Nephron (organoid): ENCODE data around the gene SLC39A10.
"Not testable (repeated sequence)": the region's sequence is repeated elsewhere in the genome, so short reads cannot be mapped to it uniquely, and the experiment has no call there.

Source experiments
- H3K27ac Mint-ChIP-seq, 3 experiments: 2 replicates each; pipeline ENCODE4 v1.8.0; 2020; ENCODE audit warnings: mixed read lengths in 3 of 3, mild to moderate bottlenecking in 2 of 3, moderate library complexity in 1 of 3
- H3K27me3 Mint-ChIP-seq: 2 replicates; pipeline ENCODE4 v1.8.0; 2021; ENCODE audit warnings: low read depth, mild to moderate bottlenecking, moderate library complexity, mixed read lengths
- H3K36me3 Mint-ChIP-seq: 2 replicates; pipeline ENCODE4 v1.8.0; 2020; ENCODE audit warnings: low read depth, mixed read lengths
- H3K4me1 Mint-ChIP-seq: 2 replicates; pipeline ENCODE4 v1.8.0; 2020; ENCODE audit warnings: mixed read lengths
- H3K4me3 Mint-ChIP-seq, 3 experiments: 2 replicates each; pipeline ENCODE4 v1.8.0; 2020; ENCODE audit warnings: mild to moderate bottlenecking in 3 of 3, mixed read lengths in 3 of 3, moderate library complexity in 2 of 3
- H3K9me3 Mint-ChIP-seq: 2 replicates; pipeline ENCODE4 v1.8.0; 2020; ENCODE audit warnings: mixed read lengths
- CTCF ChIP-seq, 3 experiments: fragments of 200-600 bp; sonication (generic); IDR thresholded peaks; one replicate each; pipeline ENCODE4 v1.5.0; 2021; ENCODE audit warnings: antibody characterized with exemption in 3 of 3; ENCODE audit not compliant: unreplicated experiment in 3 of 3

The SLC39A10 gene

GRCh38 chr2:195642027-195642678, 14.9 kb upstream of the SLC39A10 start:
- H3K27me3 Mint-ChIP-seq: no peaks in the 10 kb centered on the region
- no peak for TF ChIP-seq CTCF (IDR thresholded peaks at IDR 0.05; ENCODE audit: unreplicated experiment in 3 of 3)
- H3K36me3 Mint-ChIP-seq: no peaks in the 10 kb centered on the region
- H3K4me1 Mint-ChIP-seq: no peaks in the 10 kb centered on the region
- H3K9me3 Mint-ChIP-seq: no peaks in the 10 kb centered on the region
- peak overlapping the region; percentile 48 to 89 (median 58) for H3K27ac Mint-ChIP-seq
- no peak overlapping the region for H3K4me3 Mint-ChIP-seq

DNA sequence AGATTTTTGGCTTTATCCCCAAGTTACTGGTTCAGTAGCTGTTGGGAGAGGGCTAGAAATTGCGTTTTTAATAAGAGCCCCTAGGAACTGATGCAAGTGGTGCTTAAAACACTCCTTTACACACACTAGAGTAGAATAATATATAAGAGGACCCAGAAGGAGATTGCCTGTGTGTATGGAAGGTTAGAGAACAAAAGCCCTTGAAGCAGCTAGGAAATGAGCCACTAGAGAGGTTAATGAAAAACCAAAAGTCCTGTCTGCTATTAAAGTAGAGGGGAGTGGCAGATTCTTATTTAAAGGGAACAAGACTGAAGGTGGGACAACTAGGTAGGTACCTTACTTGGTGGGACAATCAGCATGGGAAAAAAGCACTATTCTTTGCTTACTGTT, 14.4 kb upstream of the SLC39A10 start:
- Mint-ChIP-seq H3K9me3 (no peaks in the 10 kb centered on the region), H3K4me1 (no peaks in the 10 kb centered on the region), H3K4me3 (no peak overlapping the region), H3K27ac (peak overlapping the region; percentile 48 to 89 (median 58)), H3K36me3 (no peaks in the 10 kb centered on the region), H3K27me3 (no peaks in the 10 kb centered on the region)
- no peak for TF ChIP-seq CTCF (IDR thresholded peaks at IDR 0.05; ENCODE audit: unreplicated experiment in 3 of 3)

DNA sequence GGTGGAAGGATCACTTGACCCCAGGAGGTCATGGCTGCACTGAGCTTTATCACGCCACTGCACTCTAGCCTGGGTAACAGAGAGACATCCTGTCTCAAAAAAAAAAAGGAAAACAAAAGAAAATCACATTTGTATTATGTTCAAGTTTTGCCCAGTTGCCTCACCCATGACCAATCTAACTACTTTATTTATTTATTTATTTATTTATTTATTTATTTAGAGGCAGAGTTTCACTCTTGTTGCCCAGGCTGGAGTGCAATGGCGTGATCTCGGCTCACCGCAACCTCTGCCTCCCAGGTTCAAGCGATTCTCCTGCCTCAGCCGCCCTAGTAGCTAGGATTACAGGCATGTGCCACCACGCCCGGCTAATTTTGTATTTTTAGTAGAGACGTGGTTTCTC, 12.3 kb upstream of the SLC39A10 start:
- H3K27me3 Mint-ChIP-seq, H3K27ac Mint-ChIP-seq, H3K4me3 Mint-ChIP-seq, H3K9me3 Mint-ChIP-seq, H3K4me1 Mint-ChIP-seq, H3K36me3 Mint-ChIP-seq: not testable (repeated sequence)

DNA sequence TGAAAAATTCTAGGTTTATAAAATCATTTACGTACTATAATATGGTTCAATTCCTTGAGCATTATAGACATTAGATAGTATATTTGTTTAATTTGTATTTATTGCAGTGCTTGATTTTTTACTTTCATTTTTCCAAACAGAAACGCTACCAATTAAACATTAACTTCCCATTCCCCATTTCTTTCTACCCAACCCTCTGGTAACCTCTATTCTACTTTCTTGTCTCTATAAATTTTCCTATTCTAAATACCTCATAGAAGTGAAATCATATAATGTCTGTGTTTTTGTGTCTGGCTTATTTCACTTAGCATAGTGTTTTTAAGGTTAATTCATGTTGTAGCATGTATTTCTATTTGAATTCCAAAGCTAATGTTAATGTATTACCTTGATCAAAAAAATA, 11.6 kb upstream of the SLC39A10 start:
- H3K4me1 Mint-ChIP-seq: no peaks in the 10 kb centered on the region
- H3K4me3 Mint-ChIP-seq: no peak overlapping the region
- H3K9me3 Mint-ChIP-seq: no peaks in the 10 kb centered on the region
- no peak overlapping the region for H3K27ac Mint-ChIP-seq
- TF ChIP-seq CTCF (IDR thresholded peaks at IDR 0.05; ENCODE audit: unreplicated experiment in 3 of 3): no peak
- no peaks in the 10 kb centered on the region for H3K27me3 Mint-ChIP-seq
- no peaks in the 10 kb centered on the region for H3K36me3 Mint-ChIP-seq

DNA sequence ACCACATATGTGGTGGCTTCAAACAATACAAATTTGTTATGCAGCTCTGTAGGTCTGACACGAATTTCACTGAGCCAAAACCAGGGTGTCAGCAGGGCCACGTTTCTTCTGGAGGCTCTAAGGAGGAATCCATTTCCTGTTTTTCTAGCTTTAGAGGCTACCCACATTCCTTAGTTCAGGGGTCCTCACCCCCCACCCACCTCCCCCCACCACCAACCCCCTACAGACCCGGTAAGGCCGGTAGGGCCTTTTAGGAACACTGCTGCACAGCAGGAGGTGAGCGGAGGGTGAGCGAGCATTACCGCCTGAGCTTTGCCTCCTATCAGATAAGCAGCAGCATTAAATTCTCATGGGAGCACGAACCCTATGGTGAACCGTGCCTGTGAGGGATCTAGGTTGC, 10.6 kb upstream of the SLC39A10 start:
- TF ChIP-seq CTCF (IDR thresholded peaks at IDR 0.05; ENCODE audit: unreplicated experiment in 3 of 3): no peak
- Mint-ChIP-seq H3K4me1 (no peaks in the 10 kb centered on the region), H3K27me3 (no peaks in the 10 kb centered on the region), H3K36me3 (no peaks in the 10 kb centered on the region), H3K4me3 (no peak overlapping the region), H3K27ac (no peak overlapping the region), H3K9me3 (no peaks in the 10 kb centered on the region)

DNA sequence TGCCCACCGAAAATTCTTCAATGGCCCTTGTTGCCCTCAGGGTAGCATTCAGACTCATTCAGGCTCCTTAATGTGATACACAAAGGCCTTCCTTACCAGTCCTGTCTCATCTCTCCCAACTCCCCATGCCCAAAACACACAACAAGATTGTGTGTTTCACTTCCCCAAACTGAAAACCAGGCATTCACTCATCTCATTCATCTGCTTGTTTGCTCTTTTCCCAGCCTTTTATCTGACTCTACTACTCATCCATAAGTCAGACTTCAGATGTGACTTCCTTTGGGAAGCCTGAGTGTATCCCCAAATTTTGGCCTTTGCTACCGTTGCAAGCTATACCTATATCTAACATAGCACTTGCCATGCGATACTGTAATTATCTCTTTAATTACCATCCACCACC, 9.7 kb upstream of the SLC39A10 start:
- TF ChIP-seq CTCF (IDR thresholded peaks at IDR 0.05; ENCODE audit: unreplicated experiment in 3 of 3): no peak
- Mint-ChIP-seq H3K4me3 (no peak overlapping the region), H3K9me3 (no peaks in the 10 kb centered on the region)

DNA sequence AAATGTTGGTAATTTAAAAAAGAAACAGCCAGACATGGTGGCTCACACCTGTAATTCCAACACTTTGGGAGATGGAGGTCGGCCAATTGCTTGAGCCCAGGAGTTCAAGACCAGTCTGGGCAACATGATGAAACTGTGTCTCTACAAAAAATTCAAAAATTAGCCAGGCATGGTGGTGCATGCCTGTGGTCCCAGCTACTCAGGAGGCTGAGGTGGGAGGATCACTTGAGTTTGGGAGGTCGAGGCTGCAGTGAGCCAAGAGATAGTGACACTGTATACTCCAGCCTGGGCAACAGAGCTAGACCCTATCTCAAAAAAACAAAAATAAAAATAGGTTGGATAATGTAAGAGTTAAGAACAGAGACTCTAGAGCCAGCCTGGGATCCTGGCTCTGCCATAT, 8.7 kb upstream of the SLC39A10 start:
- not testable (repeated sequence) for H3K36me3 Mint-ChIP-seq, H3K4me3 Mint-ChIP-seq, H3K9me3 Mint-ChIP-seq, H3K27me3 Mint-ChIP-seq, H3K4me1 Mint-ChIP-seq, H3K27ac Mint-ChIP-seq

More for the DNA sequence above, 9.7 kb upstream of the SLC39A10 start:
- no peak overlapping the region for H3K27ac Mint-ChIP-seq
- H3K4me1 Mint-ChIP-seq: no peaks in the 10 kb centered on the region
- no peaks in the 10 kb centered on the region for H3K36me3 Mint-ChIP-seq
- H3K27me3 Mint-ChIP-seq: no peaks in the 10 kb centered on the region
